IMR-90 (cell line): ENCODE results near the gene INMT. TPM values are rescaled to one million over a fixed set of nuclear protein-coding genes. Genes with fewer than 3 reads are reported as not detected.

Experiments
- ATAC-seq: fragments of 200-7000 bp; cut with Tn5 transposase; 2 replicates; pipeline ENCODE4 v1.9.1; 2020; ENCODE audit warnings: low read depth, mild to moderate bottlenecking, moderate library complexity
- BruUV-seq: library from RNA; stranded (reverse); fragments of 400-500 nt; replicated peaks from 2 replicates; lab custom pipeline; 2021; lab: Mats Ljungman, UMichigan
- CTCF ChIA-PET: fragments of 300-600 bp; formaldehyde crosslinking; extraction: SDS; loops from one replicate; lab custom pipeline; 2021; ENCODE audit warnings: antibody characterized with exemption; lab: Yijun Ruan, JAX
- POLR2A ChIA-PET: fragments of 300-600 bp; sonication (Branson Sonifier 250); formaldehyde crosslinking; loops from one replicate; lab custom pipeline; 2022; ENCODE audit warnings: antibody characterized with exemption; ENCODE audit not compliant: unreplicated experiment; lab: Charles Lee
- DNase-seq: peaks from one replicate; pipeline ENCODE4 v3.0.0; 2013
- H2AFZ ChIP-seq: replicated peaks from 2 replicates; pipeline ENCODE3; 2013; ENCODE audit warnings: low read length, mild to moderate bottlenecking; ENCODE audit not compliant: poor library complexity
- H2AK5ac ChIP-seq: 2 replicates; pipeline ENCODE4 v1.6.1; 2013; ENCODE audit warnings: low read depth, low read length, inconsistent platforms
- H2AK9ac ChIP-seq: replicated peaks from 2 replicates; pipeline ENCODE3; 2013; ENCODE audit warnings: mild to moderate bottlenecking, low read depth, low read length, moderate library complexity; ENCODE audit not compliant: poor library complexity
- H2BK120ac ChIP-seq: 2 replicates; pipeline ENCODE4 v1.6.1; 2013; ENCODE audit warnings: low read depth, low read length, inconsistent platforms
- H2BK15ac ChIP-seq: 3 replicates; pipeline ENCODE4 v1.6.1; 2013; ENCODE audit warnings: low read depth, low read length, inconsistent platforms
- H2BK20ac ChIP-seq: 2 replicates; pipeline ENCODE4 v1.6.1; 2013; ENCODE audit warnings: low read depth, mild to moderate bottlenecking, inconsistent platforms, low read length, moderate library complexity
- H2BK5ac ChIP-seq: 2 replicates; pipeline ENCODE4 v1.6.1; 2013; ENCODE audit warnings: mild to moderate bottlenecking, low read depth, low read length, inconsistent platforms; ENCODE audit not compliant: poor library complexity, severe bottlenecking
- H3K14ac ChIP-seq: replicated peaks from 2 replicates; pipeline ENCODE4 v1.6.1; 2013; ENCODE audit warnings: low read depth, low read length, inconsistent platforms
- H3K18ac ChIP-seq: 2 replicates; pipeline ENCODE4 v1.6.1; 2013; ENCODE audit warnings: low read depth, low read length, control low read depth
- H3K23ac ChIP-seq: 2 replicates; pipeline ENCODE4 v1.6.1; 2013; ENCODE audit warnings: low read depth, low read length, inconsistent platforms
- H3K27ac ChIP-seq: 2 replicates; pipeline ENCODE4 v1.5.1; 2013; ENCODE audit warnings: mild to moderate bottlenecking, control low read depth, low read length; ENCODE audit not compliant: insufficient read depth
- H3K27me3 ChIP-seq: 2 replicates; pipeline ENCODE4 v1.6.1; 2013; ENCODE audit warnings: low read length; ENCODE audit not compliant: control insufficient read depth, insufficient read depth
- H3K36me3 ChIP-seq: 2 replicates; pipeline ENCODE4 v1.6.1; 2013; ENCODE audit warnings: low read length, mixed read lengths; ENCODE audit not compliant: control insufficient read depth, insufficient read depth
- H3K4ac ChIP-seq: 2 replicates; pipeline ENCODE4 v1.6.1; 2013; ENCODE audit warnings: low read depth, low read length, inconsistent platforms
- H3K4me1 ChIP-seq: 2 replicates; pipeline ENCODE4 v1.6.1; 2013; ENCODE audit warnings: low read length, mixed read lengths; ENCODE audit not compliant: control insufficient read depth, insufficient read depth
- H3K4me2 ChIP-seq: 2 replicates; pipeline ENCODE4 v1.6.1; 2013; ENCODE audit warnings: low read depth, mild to moderate bottlenecking, control low read depth, low read length, moderate library complexity
- H3K4me3 ChIP-seq: 2 replicates; pipeline ENCODE4 v1.5.1; 2013; ENCODE audit warnings: low read depth, mild to moderate bottlenecking, control low read depth, low read length, moderate library complexity; ENCODE audit not compliant: insufficient read depth
- H3K56ac ChIP-seq: 2 replicates; pipeline ENCODE4 v1.6.1; 2013; ENCODE audit warnings: low read length, inconsistent platforms; ENCODE audit not compliant: insufficient read depth; ENCODE audit errors: extremely low read depth
- H3K79me1 ChIP-seq, 2 experiments: 2 replicates each; pipeline ENCODE4 v1.6.1; 2013; ENCODE audit warnings: low read length in 2 of 2, inconsistent platforms in 1 of 2, low read depth in 1 of 2
- H3K9ac ChIP-seq: 2 replicates; pipeline ENCODE4 v1.6.1; 2013; ENCODE audit warnings: low read depth, low read length, control low read depth
- H3K9me1 ChIP-seq: 2 replicates; pipeline ENCODE4 v1.6.1; 2013; ENCODE audit warnings: low read length, inconsistent platforms; ENCODE audit not compliant: insufficient read depth
- H3K9me3 ChIP-seq: 2 replicates; pipeline ENCODE4 v1.6.1; 2013; ENCODE audit warnings: low read length; ENCODE audit not compliant: control insufficient read depth, insufficient read depth
- H4K20me1 ChIP-seq: 2 replicates; pipeline ENCODE4 v1.6.1; 2013; ENCODE audit warnings: low read length, inconsistent platforms; ENCODE audit not compliant: insufficient read depth
- H4K5ac ChIP-seq: 2 replicates; pipeline ENCODE4 v1.6.1; 2013; ENCODE audit warnings: mild to moderate bottlenecking, low read depth, low read length, control low read depth
- H4K8ac ChIP-seq, 2 experiments: 2 replicates each; pipeline ENCODE4 v1.6.1; 2013; ENCODE audit warnings: low read depth in 2 of 2, low read length in 2 of 2, control low read depth in 1 of 2, inconsistent platforms in 1 of 2
- H4K91ac ChIP-seq: 2 replicates; pipeline ENCODE4 v1.6.1; 2013; ENCODE audit warnings: low read depth, low read length, inconsistent platforms; ENCODE audit not compliant: insufficient read depth
- MAFK ChIP-seq: IDR thresholded peaks from 2 replicates; pipeline ENCODE4 v1.6.1; 2012; ENCODE audit warnings: low read depth, low read length, improper control_type of control experiment
- MAZ ChIP-seq: IDR thresholded peaks from 2 replicates; pipeline ENCODE4 v1.6.1; 2012; ENCODE audit warnings: low read depth, mild to moderate bottlenecking, low read length, improper control_type of control experiment, moderate library complexity, borderline replicate concordance
- MXI1 ChIP-seq: IDR thresholded peaks from 2 replicates; pipeline ENCODE4 v1.6.1; 2012; ENCODE audit warnings: low read depth, mild to moderate bottlenecking, low read length, moderate library complexity, borderline replicate concordance
- NFE2L2 ChIP-seq: fragments of 150-350 bp; IDR thresholded peaks from 2 replicates; pipeline ENCODE4 v1.6.1; 2016; ENCODE audit warnings: low read depth, mild to moderate bottlenecking, low read length
- RFX5 ChIP-seq: IDR thresholded peaks from 2 replicates; pipeline ENCODE4 v1.8.0; 2012; ENCODE audit warnings: low read depth, mild to moderate bottlenecking, low read length, moderate library complexity
- SMC3 ChIP-seq: fragments of 150-350 bp; IDR thresholded peaks from 2 replicates; pipeline ENCODE4 v1.6.1; 2016; ENCODE audit warnings: low read depth, mild to moderate bottlenecking, antibody characterized with exemption, low read length, moderate library complexity
- WGBS, 2 experiments: methylation state at CpG; one replicate each; pipeline versions ENCODE4 v1.1.5 to v1.1.7; 2013; ENCODE audit warnings: missing lambda C conversion rate in 2 of 2; ENCODE audit not compliant: insufficient read length in 1 of 2; ENCODE audit errors: extremely low coverage in 2 of 2; 5-methylcytosine and 5-hydroxymethylcytosine counted together
- dilution Hi-C: fragments of 300-500 bp; cut with HindIII; formaldehyde crosslinking; loops from one replicate; pipeline ENCODE4 v1.14.3; 2018; ENCODE audit warnings: low sequenced_read_pairs; ENCODE audit not compliant: unreplicated experiment
- in situ Hi-C: fragments of 300-500 bp; cut with MboI; formaldehyde crosslinking; loops from 3 replicates; pipeline ENCODE4 v1.14.3; 2019; ENCODE audit warnings: low sequenced_read_pairs, inconsistent platforms, mixed read lengths
- intact Hi-C: fragments of 100-400 bp; cut with micrococcal nuclease; formaldehyde crosslinking; loops from 2 replicates; pipeline ENCODE4 v1.10.0; 2022
- polyA plus RNA-seq, 3 experiments: library from polyadenylated mRNA; depleted of rRNA; stranded (reverse); fragments of >200 nt; gene quantifications; 2 replicates each; pipeline ENCODE4 v1.2.3, GENCODE V29; 2012; ENCODE audit warnings: low replicate concordance in 1 of 3
- total RNA-seq: library from RNA; depleted of rRNA; stranded (reverse); fragments of >200 nt; gene quantifications from 2 replicates; pipeline ENCODE4 v1.2.3, GENCODE V29; 2012
- TF ChIP-seq, protein P1 (sequence below): conservative IDR thresholded peaks from 2 replicates; pipeline ENCODE4 v1.5.1; 2012; ENCODE audit warnings: mild to moderate bottlenecking, low read depth, low read length, improper control_type of control experiment

Gene INMT
- total and polyA plus RNA-seq, 2 of the 4 experiments (the other 2 are of a cell fraction) = 0.39 to 2.2 TPM

DNA sequence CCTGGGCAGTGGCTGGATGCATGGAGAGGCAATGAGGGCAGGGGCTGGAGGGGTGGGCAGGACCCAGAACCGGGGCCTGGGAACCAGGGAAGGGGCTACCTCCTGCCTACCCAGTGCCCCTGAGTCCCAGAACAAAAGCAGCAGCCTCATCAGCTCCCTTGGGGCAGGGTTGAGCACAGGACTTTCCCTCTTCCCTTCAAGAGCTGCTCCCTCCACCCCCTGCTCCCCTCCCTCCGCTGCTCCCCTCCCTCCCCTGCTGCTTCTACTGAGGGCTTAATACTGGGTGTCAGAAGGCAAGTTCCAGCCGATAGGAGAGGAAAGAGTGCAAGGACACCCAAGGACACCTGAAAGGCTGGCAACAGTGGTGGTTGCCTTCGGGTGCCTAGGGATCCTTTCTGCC is 28.2 kb upstream of the INMT start:
- dilution Hi-C loops (no loop called here), intact Hi-C loops (no loop called here), in situ Hi-C loops (no loop called here)
- DNase-seq = no peak
- Histone ChIP-seq H4K5ac (no peak overlapping the region), H2BK20ac (no peak overlapping the region), H4K91ac (no peak overlapping the region), H3K9me3 (peaks cover 5% of the 10 kb centered on the region), H3K4me2 (no peak overlapping the region), H3K14ac (no peak overlapping the region), H2AK9ac (no peak overlapping the region), H3K23ac (no peak overlapping the region), H3K79me1 (no peaks in the 10 kb centered on the region), H2BK5ac (no peak overlapping the region), H3K9me1 (no peaks in the 10 kb centered on the region), H3K4ac (no peak overlapping the region), H3K18ac (no peak overlapping the region), H4K20me1 (no peaks in the 10 kb centered on the region), H4K8ac (no peak overlapping the region), H2AK5ac (no peak overlapping the region), H3K27me3 (peaks cover 45% of the 10 kb centered on the region), H3K36me3 (no peaks in the 10 kb centered on the region), H3K56ac (no peak overlapping the region), H2BK15ac (no peak overlapping the region), H3K27ac (no peak overlapping the region), H3K4me1 (no peaks in the 10 kb centered on the region), H2AFZ (no peak overlapping the region), H3K4me3 (no peak overlapping the region), H3K9ac (no peak overlapping the region), H2BK120ac (no peak overlapping the region)
- WGBS, 2 experiments = no CpG with 5 or more reads among the region's 4 CpGs
- TF ChIP-seq SMC3 (no peak), MAFK (no peak), NFE2L2 (no peak), RFX5 (no peak), MAZ (no peak), MXI1 (no peak)
- TF ChIP-seq, protein P1, sequence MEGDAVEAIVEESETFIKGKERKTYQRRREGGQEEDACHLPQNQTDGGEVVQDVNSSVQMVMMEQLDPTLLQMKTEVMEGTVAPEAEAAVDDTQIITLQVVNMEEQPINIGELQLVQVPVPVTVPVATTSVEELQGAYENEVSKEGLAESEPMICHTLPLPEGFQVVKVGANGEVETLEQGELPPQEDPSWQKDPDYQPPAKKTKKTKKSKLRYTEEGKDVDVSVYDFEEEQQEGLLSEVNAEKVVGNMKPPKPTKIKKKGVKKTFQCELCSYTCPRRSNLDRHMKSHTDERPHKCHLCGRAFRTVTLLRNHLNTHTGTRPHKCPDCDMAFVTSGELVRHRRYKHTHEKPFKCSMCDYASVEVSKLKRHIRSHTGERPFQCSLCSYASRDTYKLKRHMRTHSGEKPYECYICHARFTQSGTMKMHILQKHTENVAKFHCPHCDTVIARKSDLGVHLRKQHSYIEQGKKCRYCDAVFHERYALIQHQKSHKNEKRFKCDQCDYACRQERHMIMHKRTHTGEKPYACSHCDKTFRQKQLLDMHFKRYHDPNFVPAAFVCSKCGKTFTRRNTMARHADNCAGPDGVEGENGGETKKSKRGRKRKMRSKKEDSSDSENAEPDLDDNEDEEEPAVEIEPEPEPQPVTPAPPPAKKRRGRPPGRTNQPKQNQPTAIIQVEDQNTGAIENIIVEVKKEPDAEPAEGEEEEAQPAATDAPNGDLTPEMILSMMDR = no peak
- no peak for ATAC-seq
- CTCF ChIA-PET = no interaction called here
- POLR2A ChIA-PET = no interaction called here
- no TSS peak for BruUV-seq
